ENCODE data around the gene GIT2.

GIT2 gene

DNA sequence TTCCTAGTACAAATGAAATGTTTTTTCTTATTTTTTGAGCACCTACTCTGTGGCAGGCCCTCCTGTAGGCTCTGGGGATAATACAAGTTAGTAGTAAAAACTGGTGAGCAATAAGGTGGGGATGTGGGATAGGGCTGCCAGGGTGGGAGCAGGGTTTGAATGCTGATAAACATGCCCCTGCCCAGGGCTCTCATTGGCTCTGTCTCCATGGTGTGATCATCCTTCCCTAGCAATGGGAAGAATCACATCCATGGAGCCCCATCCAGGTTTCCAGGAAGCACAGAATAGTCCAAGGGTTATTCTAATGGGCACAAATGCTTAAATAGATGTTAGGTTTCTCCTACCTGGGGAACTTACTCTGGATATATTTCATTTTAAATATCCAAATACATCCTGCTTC, 45.5 kb downstream of the GIT2 start:
- Histone ChIP-seq H3K4me3 (ENCODE audit: low read length) (no peak overlapping the region), H3K4me1 (ENCODE audit: control insufficient read depth, insufficient read depth, low read length) (peaks cover 5% of the 10 kb centered on the region; the same call in 1 of the 2 replicates), H3K9me3 (ENCODE audit: control insufficient read depth, insufficient read depth, low read length) (no peaks in the 10 kb centered on the region), H3K27me3 (ENCODE audit: control insufficient read depth, insufficient read depth, low read length) (no peaks in the 10 kb centered on the region), H3K27ac (ENCODE audit: low read length) (no peak overlapping the region), H3K36me3 (ENCODE audit: control insufficient read depth, insufficient read depth, low read length) (peaks cover 8% of the 10 kb centered on the region; the same call in 1 of the 2 replicates)
- no peak for DNase-seq (ENCODE audit: low read depth, low spot score)

DNA sequence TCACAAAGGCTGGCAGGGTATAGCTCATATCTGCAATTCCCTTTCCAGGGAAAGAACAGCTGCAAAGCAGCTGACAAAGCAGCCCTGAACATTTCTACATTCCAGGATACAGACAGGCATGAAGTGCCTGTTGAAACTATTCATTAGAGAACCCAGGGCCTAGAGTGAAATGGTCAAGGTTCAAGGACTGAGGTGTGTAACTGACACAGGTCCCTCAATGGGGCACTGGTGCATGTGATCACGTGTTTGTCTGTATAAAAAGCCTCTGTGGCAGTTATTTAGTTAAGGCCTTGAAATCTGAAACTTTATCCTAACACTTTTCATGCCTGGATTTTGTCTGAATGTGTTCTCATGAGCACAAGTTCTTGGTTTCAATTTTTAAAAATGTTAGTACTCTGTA, 47.1 kb downstream of the GIT2 start:
- H3K36me3 ChIP-seq (ENCODE audit: control insufficient read depth, insufficient read depth, low read length): peaks cover 8% of the 10 kb centered on the region; the same call in 1 of the 2 replicates
- H3K27ac ChIP-seq (ENCODE audit: low read length): no peak overlapping the region
- no peaks in the 10 kb centered on the region for H3K27me3 ChIP-seq (ENCODE audit: control insufficient read depth, insufficient read depth, low read length)
- no peaks in the 10 kb centered on the region for H3K9me3 ChIP-seq (ENCODE audit: control insufficient read depth, insufficient read depth, low read length)
- peaks cover 7% of the 10 kb centered on the region; the same call in 1 of the 2 replicates for H3K4me1 ChIP-seq (ENCODE audit: control insufficient read depth, insufficient read depth, low read length)
- no peak for DNase-seq (ENCODE audit: low read depth, low spot score)
- no CpG with 5 or more reads among the region's 1 CpG for WGBS (ENCODE audit: insufficient coverage, insufficient read length)
- H3K4me3 ChIP-seq (ENCODE audit: low read length): no peak overlapping the region

DNA sequence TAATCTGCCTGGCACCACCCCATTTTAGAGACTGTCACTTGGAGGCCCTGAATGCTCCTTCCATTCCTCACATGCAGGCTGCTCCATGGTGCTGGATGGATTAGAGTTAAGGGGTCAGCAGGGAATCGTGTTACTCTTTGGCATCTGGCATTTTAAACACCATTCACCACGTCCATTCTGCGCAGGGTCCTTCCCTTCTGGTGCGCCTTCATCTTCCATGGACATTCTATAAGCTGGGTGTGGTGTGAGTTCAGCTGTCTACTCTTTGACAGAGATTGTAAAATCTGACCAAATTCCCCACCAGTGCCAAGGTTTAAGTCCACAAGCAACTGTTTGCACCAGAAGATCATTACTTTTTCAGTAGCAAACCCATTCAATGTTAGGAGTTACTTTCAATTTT, 47.8 kb downstream of the GIT2 start:
- no CpG with 5 or more reads among the region's 4 CpGs for WGBS (ENCODE audit: insufficient coverage, insufficient read length)
- Histone ChIP-seq H3K36me3 (ENCODE audit: control insufficient read depth, insufficient read depth, low read length) (peaks cover 8% of the 10 kb centered on the region; the same call in 1 of the 2 replicates), H3K4me1 (ENCODE audit: control insufficient read depth, insufficient read depth, low read length) (peaks cover 7% of the 10 kb centered on the region; the same call in 1 of the 2 replicates)

DNA sequence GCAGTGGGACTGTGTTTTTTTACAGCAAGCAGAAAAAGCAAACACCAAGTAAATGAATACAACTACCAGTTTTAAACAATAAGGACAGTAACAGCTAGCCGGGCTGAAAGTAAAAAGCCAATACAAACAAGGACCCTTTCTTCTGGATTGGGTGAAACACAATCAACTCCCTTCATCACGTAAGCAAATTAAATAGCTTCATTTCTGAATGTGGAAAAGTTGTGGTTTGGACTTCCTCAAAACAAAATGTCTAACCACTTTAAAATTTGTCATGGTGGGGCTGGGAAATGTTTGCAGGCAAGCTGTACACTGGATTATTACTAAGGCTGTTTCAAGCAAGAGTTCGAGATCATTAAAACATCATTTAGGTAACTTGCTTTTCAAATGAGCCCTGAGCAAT, 48.6 kb downstream of the GIT2 start:
- Histone ChIP-seq H3K4me1 (ENCODE audit: control insufficient read depth, insufficient read depth, low read length) (peaks cover 7% of the 10 kb centered on the region; the same call in 1 of the 2 replicates), H3K9me3 (ENCODE audit: control insufficient read depth, insufficient read depth, low read length) (no peaks in the 10 kb centered on the region), H3K27me3 (ENCODE audit: control insufficient read depth, insufficient read depth, low read length) (no peaks in the 10 kb centered on the region), H3K27ac (ENCODE audit: low read length) (no peak overlapping the region), H3K36me3 (ENCODE audit: control insufficient read depth, insufficient read depth, low read length) (0 out of 2 replicates have a peak, but pooled peaks cover 4% of the 10 kb centered on the region), H3K4me3 (ENCODE audit: low read length) (no peak overlapping the region)
- no CpG with 5 or more reads among the region's 3 CpGs for WGBS (ENCODE audit: insufficient coverage, insufficient read length)
- DNase-seq (ENCODE audit: low read depth, low spot score): no peak

More for the DNA sequence above, 47.8 kb downstream of the GIT2 start:
- no peak overlapping the region for H3K27ac ChIP-seq (ENCODE audit: low read length)
- DNase-seq (ENCODE audit: low read depth, low spot score): no peak
- H3K4me3 ChIP-seq (ENCODE audit: low read length): no peak overlapping the region
- no peaks in the 10 kb centered on the region for H3K9me3 ChIP-seq (ENCODE audit: control insufficient read depth, insufficient read depth, low read length)
- no peaks in the 10 kb centered on the region for H3K27me3 ChIP-seq (ENCODE audit: control insufficient read depth, insufficient read depth, low read length)

DNA sequence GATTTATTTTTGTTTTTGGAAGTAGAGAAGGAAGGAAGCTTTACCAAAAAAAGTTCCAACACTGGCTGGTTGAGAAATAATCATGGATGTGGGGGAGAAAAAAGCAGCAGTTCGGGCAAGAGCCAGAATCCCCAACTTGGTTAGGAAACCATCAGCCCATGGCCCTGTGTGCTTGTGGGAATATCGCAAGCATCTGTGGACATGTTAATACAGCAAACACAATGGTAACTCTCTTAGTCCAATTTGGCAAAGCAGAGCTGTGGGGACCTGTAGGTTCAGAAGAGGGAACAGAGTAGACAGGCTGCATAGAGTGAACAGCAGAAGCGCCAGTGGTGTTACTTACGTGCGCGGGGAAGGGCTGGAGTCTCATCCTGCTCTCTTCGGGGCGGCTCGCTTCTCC, 49.3 kb downstream of the GIT2 start:
- no peak overlapping the region for H3K27ac ChIP-seq (ENCODE audit: low read length)
- no peak overlapping the region for H3K4me3 ChIP-seq (ENCODE audit: low read length)
- H3K4me1 ChIP-seq (ENCODE audit: control insufficient read depth, insufficient read depth, low read length): peaks cover 7% of the 10 kb centered on the region; the same call in 1 of the 2 replicates
- H3K27me3 ChIP-seq (ENCODE audit: control insufficient read depth, insufficient read depth, low read length): no peaks in the 10 kb centered on the region
- DNase-seq (ENCODE audit: low read depth, low spot score): no peak
- H3K9me3 ChIP-seq (ENCODE audit: control insufficient read depth, insufficient read depth, low read length): no peaks in the 10 kb centered on the region
- WGBS (ENCODE audit: insufficient coverage, insufficient read length): no CpG with 5 or more reads among the region's 9 CpGs
- no peaks in the 10 kb centered on the region for H3K36me3 ChIP-seq (ENCODE audit: control insufficient read depth, insufficient read depth, low read length)

DNA sequence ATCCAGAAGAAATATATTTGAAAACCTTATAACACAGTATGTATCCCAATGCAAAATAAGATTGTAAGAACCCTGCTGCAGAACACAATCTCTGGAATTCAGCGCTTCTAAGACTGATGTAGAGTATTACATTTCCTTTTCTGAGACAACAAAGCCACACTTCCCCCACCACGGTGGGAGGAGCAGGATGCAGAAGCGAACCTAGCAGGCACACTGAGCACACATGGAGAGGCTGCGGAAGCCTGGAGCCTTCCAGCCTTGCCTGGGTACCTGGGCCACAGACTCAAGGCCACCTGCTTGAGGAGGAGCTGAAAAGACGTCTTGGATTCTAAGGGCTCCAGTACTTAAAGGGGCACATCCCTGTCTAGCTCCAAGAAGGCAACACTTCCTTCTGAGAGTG, 49.7 kb downstream of the GIT2 start:
- Histone ChIP-seq H3K9me3 (ENCODE audit: control insufficient read depth, insufficient read depth, low read length) (no peaks in the 10 kb centered on the region), H3K36me3 (ENCODE audit: control insufficient read depth, insufficient read depth, low read length) (no peaks in the 10 kb centered on the region), H3K27ac (ENCODE audit: low read length) (no peak overlapping the region), H3K27me3 (ENCODE audit: control insufficient read depth, insufficient read depth, low read length) (no peaks in the 10 kb centered on the region), H3K4me3 (ENCODE audit: low read length) (no peak overlapping the region), H3K4me1 (ENCODE audit: control insufficient read depth, insufficient read depth, low read length) (peaks cover 7% of the 10 kb centered on the region; the same call in 1 of the 2 replicates)
- DNase-seq (ENCODE audit: low read depth, low spot score): no peak
- WGBS (ENCODE audit: insufficient coverage, insufficient read length): no CpG with 5 or more reads among the region's 5 CpGs

DNA sequence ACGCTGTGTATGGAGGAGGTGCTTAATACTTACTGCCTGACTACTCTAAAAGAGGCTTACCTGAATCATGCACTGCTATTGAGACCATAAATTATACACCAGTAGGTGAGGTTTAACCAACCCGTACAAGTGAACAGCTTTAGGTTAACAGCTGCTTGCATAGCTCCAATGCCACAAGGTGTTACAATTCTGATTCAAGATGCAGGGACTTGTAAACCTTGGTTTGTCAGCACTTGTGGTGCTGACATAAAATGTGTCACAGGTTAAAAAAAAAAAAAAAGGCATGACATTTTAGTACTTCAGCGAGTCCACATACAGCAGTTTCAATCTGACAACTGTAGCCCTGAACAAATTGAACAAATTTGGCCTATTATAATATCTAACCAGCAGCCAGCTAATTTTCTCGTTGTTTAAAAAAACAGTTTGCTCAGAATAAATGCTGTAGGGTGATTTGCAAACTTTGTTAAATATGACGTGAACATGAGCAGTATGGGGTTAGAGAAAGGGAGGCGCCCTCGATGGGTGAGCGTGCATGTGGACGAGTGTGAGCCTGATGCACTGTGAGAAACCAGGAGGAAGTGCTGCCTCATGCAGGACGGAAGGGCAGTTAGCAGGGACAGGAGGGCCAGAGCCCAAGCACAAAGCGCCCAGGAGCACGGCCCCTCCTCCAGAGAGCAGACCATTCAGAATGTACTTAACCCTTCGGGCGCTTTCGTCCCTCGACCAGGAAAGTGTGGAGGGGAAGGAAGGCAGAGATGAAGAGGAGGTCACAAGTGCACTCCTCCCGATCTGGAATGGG, 51.4 kb downstream of the GIT2 start:
- H3K36me3 ChIP-seq (ENCODE audit: control insufficient read depth, insufficient read depth, low read length): no peaks in the 10 kb centered on the region

DNA sequence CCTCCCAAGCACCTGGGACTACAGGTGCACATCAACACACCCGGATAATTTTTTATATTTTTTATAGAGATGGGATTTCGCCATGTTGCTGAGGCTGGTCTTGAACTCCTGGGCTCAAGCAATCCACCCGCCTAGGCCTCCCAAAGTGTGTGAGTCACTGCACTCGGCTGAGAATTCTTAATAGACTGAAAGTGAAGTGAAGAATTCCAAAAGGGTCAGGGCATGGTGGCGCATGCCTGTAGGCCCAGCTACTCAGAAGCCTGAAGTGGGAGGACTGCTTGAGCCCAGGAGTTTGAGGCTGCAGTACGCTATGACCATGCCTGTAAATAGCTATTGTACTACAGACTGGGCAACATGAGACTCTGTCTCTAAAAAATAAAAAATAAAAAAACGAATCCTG, 52.4 kb downstream of the GIT2 start:
- Histone ChIP-seq H3K9me3 (ENCODE audit: control insufficient read depth, insufficient read depth, low read length) (no peaks in the 10 kb centered on the region), H3K27me3 (ENCODE audit: control insufficient read depth, insufficient read depth, low read length) (no peaks in the 10 kb centered on the region), H3K27ac (ENCODE audit: low read length) (no peak overlapping the region), H3K4me1 (ENCODE audit: control insufficient read depth, insufficient read depth, low read length) (peaks cover 7% of the 10 kb centered on the region; the same call in 1 of the 2 replicates), H3K36me3 (ENCODE audit: control insufficient read depth, insufficient read depth, low read length) (no peaks in the 10 kb centered on the region), H3K4me3 (ENCODE audit: low read length) (no peak overlapping the region)
- no CpG with 5 or more reads among the region's 7 CpGs for WGBS (ENCODE audit: insufficient coverage, insufficient read length)
- DNase-seq (ENCODE audit: low read depth, low spot score): no peak

More for the DNA sequence above, 51.4 kb downstream of the GIT2 start:
- DNase-seq (ENCODE audit: low read depth, low spot score): peak; percentile 64
- no CpG with 5 or more reads among the region's 17 CpGs for WGBS (ENCODE audit: insufficient coverage, insufficient read length)
- Histone ChIP-seq H3K4me3 (ENCODE audit: low read length) (no peak overlapping the region), H3K4me1 (ENCODE audit: control insufficient read depth, insufficient read depth, low read length) (peaks cover 7% of the 10 kb centered on the region; the same call in 1 of the 2 replicates), H3K9me3 (ENCODE audit: control insufficient read depth, insufficient read depth, low read length) (no peaks in the 10 kb centered on the region), H3K27ac (ENCODE audit: low read length) (no peak overlapping the region), H3K27me3 (ENCODE audit: control insufficient read depth, insufficient read depth, low read length) (no peaks in the 10 kb centered on the region)

DNA sequence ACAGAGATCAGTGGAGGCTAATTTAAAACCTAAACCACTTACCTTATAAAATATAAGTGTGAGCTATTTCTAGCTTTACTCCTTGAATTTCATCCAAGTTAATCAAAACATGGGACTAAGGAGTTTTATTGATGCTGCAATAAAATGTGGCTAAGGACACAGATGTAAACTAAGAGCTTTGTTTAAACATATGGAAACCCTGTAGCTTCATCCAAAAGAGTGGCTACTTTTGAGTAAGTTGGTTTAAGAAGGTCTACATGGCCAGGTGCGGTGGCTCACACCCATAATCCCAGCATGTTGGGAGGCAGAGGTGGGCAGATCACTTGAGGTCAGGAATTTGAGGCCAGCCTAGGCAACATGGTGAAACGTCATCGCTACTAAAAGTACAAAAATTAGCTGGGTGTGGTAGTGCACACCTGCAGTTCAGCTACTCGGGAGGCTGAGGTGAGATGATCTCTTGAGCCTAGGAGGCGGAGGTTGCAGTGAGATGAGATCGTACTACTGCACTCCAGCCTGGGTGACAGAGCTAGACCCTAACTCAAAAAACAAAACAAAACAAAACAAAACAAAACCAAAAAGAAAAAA, 55.7 kb downstream of the GIT2 start:
- WGBS (ENCODE audit: insufficient coverage, insufficient read length): no CpG with 5 or more reads among the region's 6 CpGs
- H3K9me3 ChIP-seq (ENCODE audit: control insufficient read depth, insufficient read depth, low read length): no peaks in the 10 kb centered on the region
- H3K27me3 ChIP-seq (ENCODE audit: control insufficient read depth, insufficient read depth, low read length): no peaks in the 10 kb centered on the region
- H3K27ac ChIP-seq (ENCODE audit: low read length): no peak overlapping the region
- no peak for DNase-seq (ENCODE audit: low read depth, low spot score)
- H3K4me1 ChIP-seq (ENCODE audit: control insufficient read depth, insufficient read depth, low read length): peaks cover 2% of the 10 kb centered on the region; the same call in 1 of the 2 replicates
- no peak overlapping the region for H3K4me3 ChIP-seq (ENCODE audit: low read length)
- peaks cover 8% of the 10 kb centered on the region; the same call in 1 of the 2 replicates for H3K36me3 ChIP-seq (ENCODE audit: control insufficient read depth, insufficient read depth, low read length)

DNA sequence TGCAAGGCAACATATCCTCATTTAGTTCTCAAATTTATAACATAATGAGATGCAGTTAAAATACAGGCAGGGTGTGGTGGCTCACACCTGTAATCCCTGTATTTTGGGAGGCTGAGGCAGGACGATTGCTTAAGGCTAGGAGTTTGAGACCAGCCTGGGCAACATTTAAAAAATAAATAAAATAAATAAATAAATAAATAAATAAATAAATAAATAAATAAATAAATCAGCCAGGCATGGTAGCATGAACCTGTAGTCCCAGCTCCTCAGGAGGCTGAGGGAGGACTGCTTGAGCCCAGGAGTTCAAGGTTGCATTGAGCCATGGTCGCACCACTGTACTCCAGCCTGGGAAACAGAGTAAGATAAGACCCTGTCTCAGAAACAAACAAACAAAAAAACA, 56.7 kb downstream of the GIT2 start:
- Histone ChIP-seq H3K4me1 (ENCODE audit: control insufficient read depth, insufficient read depth, low read length) (no peaks in the 10 kb centered on the region), H3K27me3 (ENCODE audit: control insufficient read depth, insufficient read depth, low read length) (no peaks in the 10 kb centered on the region), H3K36me3 (ENCODE audit: control insufficient read depth, insufficient read depth, low read length) (peaks cover 8% of the 10 kb centered on the region; the same call in 1 of the 2 replicates), H3K4me3 (ENCODE audit: low read length) (no peak overlapping the region), H3K9me3 (ENCODE audit: control insufficient read depth, insufficient read depth, low read length) (no peaks in the 10 kb centered on the region), H3K27ac (ENCODE audit: low read length) (no peak overlapping the region)
- no peak for DNase-seq (ENCODE audit: low read depth, low spot score)
- no CpG with 5 or more reads among the region's 2 CpGs for WGBS (ENCODE audit: insufficient coverage, insufficient read length)
